Measurements from ENCODE around the gene DPP6.

Gene DPP6

DNA sequence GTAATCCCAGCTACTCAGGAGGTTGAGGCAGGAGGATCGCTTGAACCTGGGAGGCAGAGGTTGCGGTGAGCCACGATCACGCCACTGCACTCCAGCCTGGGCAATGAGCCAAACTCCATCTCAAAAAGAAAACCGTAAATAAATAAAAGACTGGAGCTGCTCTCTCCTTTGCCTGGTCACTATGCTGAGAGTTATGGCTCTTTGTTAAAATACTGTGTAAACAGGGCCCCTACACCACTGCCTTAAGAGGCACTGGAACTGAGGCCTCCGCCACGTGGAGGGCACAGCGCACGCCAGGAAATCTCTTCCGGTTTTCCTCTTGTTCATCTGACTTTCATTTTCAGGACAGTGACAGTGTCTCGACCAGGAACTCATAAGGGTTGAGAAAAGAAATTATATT lies 827.4 kb downstream of the DPP6 start:
- no peak for TF ChIP-seq POLR2A (IDR thresholded peaks at IDR 0.05; ENCODE audit: extremely low read depth, insufficient read length)
- TF ChIP-seq, protein P1, sequence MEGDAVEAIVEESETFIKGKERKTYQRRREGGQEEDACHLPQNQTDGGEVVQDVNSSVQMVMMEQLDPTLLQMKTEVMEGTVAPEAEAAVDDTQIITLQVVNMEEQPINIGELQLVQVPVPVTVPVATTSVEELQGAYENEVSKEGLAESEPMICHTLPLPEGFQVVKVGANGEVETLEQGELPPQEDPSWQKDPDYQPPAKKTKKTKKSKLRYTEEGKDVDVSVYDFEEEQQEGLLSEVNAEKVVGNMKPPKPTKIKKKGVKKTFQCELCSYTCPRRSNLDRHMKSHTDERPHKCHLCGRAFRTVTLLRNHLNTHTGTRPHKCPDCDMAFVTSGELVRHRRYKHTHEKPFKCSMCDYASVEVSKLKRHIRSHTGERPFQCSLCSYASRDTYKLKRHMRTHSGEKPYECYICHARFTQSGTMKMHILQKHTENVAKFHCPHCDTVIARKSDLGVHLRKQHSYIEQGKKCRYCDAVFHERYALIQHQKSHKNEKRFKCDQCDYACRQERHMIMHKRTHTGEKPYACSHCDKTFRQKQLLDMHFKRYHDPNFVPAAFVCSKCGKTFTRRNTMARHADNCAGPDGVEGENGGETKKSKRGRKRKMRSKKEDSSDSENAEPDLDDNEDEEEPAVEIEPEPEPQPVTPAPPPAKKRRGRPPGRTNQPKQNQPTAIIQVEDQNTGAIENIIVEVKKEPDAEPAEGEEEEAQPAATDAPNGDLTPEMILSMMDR (IDR thresholded peaks at IDR 0.05; ENCODE audit: low read depth, low read length) = no peak
- TF ChIP-seq, protein P2, sequence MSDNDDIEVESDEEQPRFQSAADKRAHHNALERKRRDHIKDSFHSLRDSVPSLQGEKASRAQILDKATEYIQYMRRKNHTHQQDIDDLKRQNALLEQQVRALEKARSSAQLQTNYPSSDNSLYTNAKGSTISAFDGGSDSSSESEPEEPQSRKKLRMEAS (IDR thresholded peaks at IDR 0.05; ENCODE audit: low read depth, low read length) = no peak
- no peak for TF ChIP-seq MYC (IDR thresholded peaks at IDR 0.05; ENCODE audit: low read depth, low read length)
- DNase-seq (ENCODE audit: low read depth) = no peak
- H3K4me3 ChIP-seq (ENCODE audit: low read depth, low read length) = no peak overlapping the region

DNA sequence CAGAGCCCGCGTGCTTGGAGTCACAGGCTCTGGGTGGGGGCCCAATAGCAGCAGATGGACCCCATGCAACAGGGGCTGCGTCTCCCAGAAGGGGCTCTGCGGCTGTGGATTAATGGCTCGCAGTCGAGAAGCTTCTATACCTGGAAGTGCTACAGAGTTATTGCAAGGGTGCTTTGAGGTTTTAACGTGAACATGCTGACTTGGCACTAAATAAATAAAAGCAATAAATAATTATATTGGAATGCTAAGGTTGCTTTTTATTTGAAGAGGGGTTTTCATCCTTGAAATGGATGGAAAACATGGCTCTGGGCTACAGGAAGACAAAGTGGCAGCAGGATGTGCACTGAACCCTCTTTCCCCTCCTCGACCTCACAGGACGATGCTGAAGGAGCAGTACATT lies 828.3 kb downstream of the DPP6 start:
- TF ChIP-seq, protein P2 (IDR thresholded peaks at IDR 0.05; ENCODE audit: low read depth, low read length) = no peak
- TF ChIP-seq MYC (IDR thresholded peaks at IDR 0.05; ENCODE audit: low read depth, low read length) (no peak), POLR2A (IDR thresholded peaks at IDR 0.05; ENCODE audit: extremely low read depth, insufficient read length) (no peak)
- TF ChIP-seq, protein P1 (IDR thresholded peaks at IDR 0.05; ENCODE audit: low read depth, low read length) = no peak
- H3K4me3 ChIP-seq (ENCODE audit: low read depth, low read length) = no peak overlapping the region
- no peak for DNase-seq (ENCODE audit: low read depth)

DNA sequence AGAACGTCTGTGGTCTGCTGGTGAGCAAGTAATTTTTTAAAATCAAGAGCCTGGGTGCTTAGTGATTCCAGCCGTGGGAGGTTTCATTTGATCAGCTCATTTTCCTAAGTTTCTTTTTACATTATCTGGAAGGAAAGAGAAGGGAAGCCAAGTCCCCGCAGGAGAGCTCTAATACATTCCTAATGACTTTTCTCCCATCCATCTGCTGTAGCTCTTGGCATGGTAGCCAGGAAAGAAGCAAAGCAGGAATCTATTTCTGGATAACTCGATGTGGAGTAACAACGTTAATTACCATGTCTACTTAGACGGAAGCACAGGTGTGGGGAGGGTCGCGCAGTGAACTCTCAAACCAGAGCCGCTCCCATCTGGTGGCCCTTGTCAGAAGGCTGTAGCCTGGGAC lies 828.8 kb downstream of the DPP6 start:
- no peak overlapping the region for H3K4me3 ChIP-seq (ENCODE audit: low read depth, low read length)
- no peak for DNase-seq (ENCODE audit: low read depth)
- TF ChIP-seq, protein P1 (IDR thresholded peaks at IDR 0.05; ENCODE audit: low read depth, low read length) = no peak
- no peak for TF ChIP-seq POLR2A (IDR thresholded peaks at IDR 0.05; ENCODE audit: extremely low read depth, insufficient read length)
- TF ChIP-seq, protein P2 (IDR thresholded peaks at IDR 0.05; ENCODE audit: low read depth, low read length) = no peak
- no peak for TF ChIP-seq MYC (IDR thresholded peaks at IDR 0.05; ENCODE audit: low read depth, low read length)

DNA sequence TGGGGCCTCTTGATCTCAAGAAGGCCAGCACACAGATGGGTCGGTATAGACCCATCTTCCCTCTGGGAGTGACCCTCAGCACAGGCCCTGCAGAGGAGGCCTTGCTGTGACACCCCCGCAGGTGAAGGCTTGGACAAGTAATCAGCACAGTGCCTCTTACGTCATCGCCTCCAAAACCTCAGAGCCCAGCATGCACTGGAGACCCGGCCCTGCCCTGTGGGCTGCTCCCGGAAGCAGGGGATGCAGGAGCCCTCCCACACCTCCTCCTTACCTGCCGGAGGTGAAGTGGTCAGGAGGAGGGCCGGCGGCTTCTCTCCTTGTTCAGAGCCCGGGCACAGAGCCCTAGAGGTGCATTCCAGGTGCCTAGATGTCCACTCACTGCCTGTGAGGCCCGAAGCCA lies 829.3 kb downstream of the DPP6 start:
- no peak overlapping the region for H3K4me3 ChIP-seq (ENCODE audit: low read depth, low read length)
- DNase-seq (ENCODE audit: low read depth) = no peak
- TF ChIP-seq, protein P2 (IDR thresholded peaks at IDR 0.05; ENCODE audit: low read depth, low read length) = no peak
- TF ChIP-seq, protein P1 (IDR thresholded peaks at IDR 0.05; ENCODE audit: low read depth, low read length) = no peak
- TF ChIP-seq POLR2A (IDR thresholded peaks at IDR 0.05; ENCODE audit: extremely low read depth, insufficient read length) (no peak), MYC (IDR thresholded peaks at IDR 0.05; ENCODE audit: low read depth, low read length) (no peak)

DNA sequence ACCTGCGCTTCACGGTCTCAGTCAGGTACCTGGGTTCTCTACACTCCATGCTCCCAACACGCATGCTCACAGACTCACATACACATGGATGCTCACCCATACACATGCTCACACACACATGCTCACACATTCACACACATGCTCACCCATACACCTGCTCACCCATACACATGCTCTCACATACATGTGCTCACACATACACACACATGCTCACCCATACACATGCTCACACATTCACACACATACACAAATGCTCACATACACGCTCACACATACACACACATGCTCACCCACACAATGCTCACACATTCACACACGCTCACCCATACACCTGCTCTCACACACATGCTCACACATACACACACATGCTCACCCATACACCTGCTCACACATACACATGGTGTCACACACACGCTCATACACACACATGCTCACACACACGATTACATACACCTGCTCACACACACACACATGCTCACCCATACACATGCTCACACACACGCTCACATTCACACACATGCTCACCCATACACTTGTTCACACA lies 830.8 kb downstream of the DPP6 start:
- TF ChIP-seq, protein P2 (IDR thresholded peaks at IDR 0.05; ENCODE audit: low read depth, low read length) = no peak
- H3K4me3 ChIP-seq (ENCODE audit: low read depth, low read length) = no peak overlapping the region
- DNase-seq (ENCODE audit: low read depth) = no peak

DNA sequence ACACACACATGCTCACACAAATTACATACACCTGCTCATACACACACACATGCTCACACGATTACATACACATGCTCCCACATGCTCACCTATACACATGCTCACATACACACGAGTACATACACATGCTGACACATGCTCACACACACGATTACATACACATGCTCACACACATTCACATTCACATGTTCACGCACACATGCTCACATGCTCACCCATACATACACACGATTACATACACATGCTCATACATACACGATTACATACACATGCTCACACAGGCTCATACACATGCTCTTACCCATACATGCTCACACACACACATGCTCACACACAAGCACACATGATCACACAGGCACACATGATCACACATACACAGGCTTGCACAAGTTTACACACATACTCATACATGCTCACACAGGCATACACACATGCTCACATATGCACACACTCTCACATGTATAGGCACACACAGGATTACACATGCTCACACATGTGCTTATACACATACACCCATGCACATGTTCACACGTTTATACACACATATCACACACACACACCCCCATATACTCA lies 832.2 kb downstream of the DPP6 start:
- no peak overlapping the region for H3K4me3 ChIP-seq (ENCODE audit: low read depth, low read length)
- TF ChIP-seq POLR2A (IDR thresholded peaks at IDR 0.05; ENCODE audit: extremely low read depth, insufficient read length) (no peak), MYC (IDR thresholded peaks at IDR 0.05; ENCODE audit: low read depth, low read length) (no peak)
- TF ChIP-seq, protein P2 (IDR thresholded peaks at IDR 0.05; ENCODE audit: low read depth, low read length) = no peak
- DNase-seq (ENCODE audit: low read depth) = no peak
